ENCODE measurements around the gene GSX2. TPM values are rescaled to one million over a fixed set of nuclear protein-coding genes. Genes with fewer than 3 reads are reported as not detected.

GSX2 gene
- total RNA-seq, 1 donor from 2014 or later: not detected

DNA sequence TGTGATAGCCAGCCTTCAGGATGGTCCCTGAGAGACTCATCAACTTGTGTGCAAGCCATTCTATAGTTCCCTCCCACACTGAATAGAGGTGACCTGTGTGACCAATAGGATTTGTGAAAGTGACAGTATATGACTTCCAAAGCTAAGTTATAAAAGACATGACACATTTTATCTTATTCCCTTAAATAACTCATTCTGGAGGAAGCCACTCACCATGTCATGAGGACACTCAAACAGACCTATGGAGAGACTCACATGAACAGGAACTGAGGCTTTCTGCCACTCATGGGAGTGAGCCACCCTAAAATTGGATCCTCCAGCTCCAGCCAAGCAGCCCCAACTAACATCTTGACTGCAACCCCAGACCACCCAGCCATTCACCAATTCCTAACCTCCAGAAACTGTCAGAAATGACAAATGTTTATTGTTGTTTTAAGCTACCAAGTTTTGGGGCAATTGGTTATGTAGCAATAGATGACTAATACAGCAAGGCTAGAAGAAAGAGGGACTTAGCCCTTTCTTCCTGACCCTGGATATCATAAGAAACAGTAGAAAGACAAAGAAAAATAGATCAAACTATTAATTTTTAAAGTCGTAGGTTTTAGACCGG, 26.6 kb upstream of the GSX2 start:
- Mint-ChIP-seq H3K36me3 (ENCODE audit: low read depth) (no peaks in the 10 kb centered on the region), H3K27ac (no peak overlapping the region), H3K9me3 (no peaks in the 10 kb centered on the region), H3K4me1 (no peaks in the 10 kb centered on the region), H3K4me3 (no peak overlapping the region), H3K27me3 (peaks cover 16% of the 10 kb centered on the region)
- DNase-seq (no peak), ATAC-seq (ENCODE audit: low read depth) (no peak)
- POLR2A ChIA-PET: no interaction called here
- CTCF ChIA-PET: no interaction called here
- intact Hi-C loops (cut with micrococcal nuclease): no loop called here
- TF ChIP-seq, protein P1, sequence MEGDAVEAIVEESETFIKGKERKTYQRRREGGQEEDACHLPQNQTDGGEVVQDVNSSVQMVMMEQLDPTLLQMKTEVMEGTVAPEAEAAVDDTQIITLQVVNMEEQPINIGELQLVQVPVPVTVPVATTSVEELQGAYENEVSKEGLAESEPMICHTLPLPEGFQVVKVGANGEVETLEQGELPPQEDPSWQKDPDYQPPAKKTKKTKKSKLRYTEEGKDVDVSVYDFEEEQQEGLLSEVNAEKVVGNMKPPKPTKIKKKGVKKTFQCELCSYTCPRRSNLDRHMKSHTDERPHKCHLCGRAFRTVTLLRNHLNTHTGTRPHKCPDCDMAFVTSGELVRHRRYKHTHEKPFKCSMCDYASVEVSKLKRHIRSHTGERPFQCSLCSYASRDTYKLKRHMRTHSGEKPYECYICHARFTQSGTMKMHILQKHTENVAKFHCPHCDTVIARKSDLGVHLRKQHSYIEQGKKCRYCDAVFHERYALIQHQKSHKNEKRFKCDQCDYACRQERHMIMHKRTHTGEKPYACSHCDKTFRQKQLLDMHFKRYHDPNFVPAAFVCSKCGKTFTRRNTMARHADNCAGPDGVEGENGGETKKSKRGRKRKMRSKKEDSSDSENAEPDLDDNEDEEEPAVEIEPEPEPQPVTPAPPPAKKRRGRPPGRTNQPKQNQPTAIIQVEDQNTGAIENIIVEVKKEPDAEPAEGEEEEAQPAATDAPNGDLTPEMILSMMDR (IDR thresholded peaks at IDR 0.05): no peak

- peaks cover 13% of the 10 kb centered on the region for H3K27me3 Mint-ChIP-seq
- no peaks in the 10 kb centered on the region for H3K9me3 Mint-ChIP-seq
- POLR2A ChIA-PET: interaction anchor here (0.6 kb wide), 1 partner anchor 87 kb away, joined by 3 read pairs; no protein-coding TSS in a partner anchor
- no peak for ATAC-seq (ENCODE audit: low read depth)
- CTCF ChIA-PET: no interaction called here
- TF ChIP-seq, protein P1 (IDR thresholded peaks at IDR 0.05): no peak
- H3K27ac Mint-ChIP-seq: no peak overlapping the region
- no peaks in the 10 kb centered on the region for H3K36me3 Mint-ChIP-seq (ENCODE audit: low read depth)
- no peaks in the 10 kb centered on the region for H3K4me1 Mint-ChIP-seq
- intact Hi-C loops (cut with micrococcal nuclease): no loop called here
- no peak overlapping the region for H3K4me3 Mint-ChIP-seq
- no peak for DNase-seq
Measured at GRCh38 chr4:54074381-54074780, 25.6 kb upstream of the GSX2 start.

GRCh38 chr4:54076673-54077072, 23.3 kb upstream of the GSX2 start:
- Mint-ChIP-seq H3K9me3 (no peaks in the 10 kb centered on the region), H3K4me3 (no peak overlapping the region), H3K27me3 (peaks cover 12% of the 10 kb centered on the region), H3K4me1 (no peaks in the 10 kb centered on the region), H3K27ac (no peak overlapping the region), H3K36me3 (ENCODE audit: low read depth) (no peaks in the 10 kb centered on the region)
- POLR2A ChIA-PET: no interaction called here
- DNase-seq (no peak), ATAC-seq (ENCODE audit: low read depth) (no peak)
- intact Hi-C loops (cut with micrococcal nuclease): no loop called here
- TF ChIP-seq, protein P1 (IDR thresholded peaks at IDR 0.05): no peak
- CTCF ChIA-PET: no interaction called here

DNA sequence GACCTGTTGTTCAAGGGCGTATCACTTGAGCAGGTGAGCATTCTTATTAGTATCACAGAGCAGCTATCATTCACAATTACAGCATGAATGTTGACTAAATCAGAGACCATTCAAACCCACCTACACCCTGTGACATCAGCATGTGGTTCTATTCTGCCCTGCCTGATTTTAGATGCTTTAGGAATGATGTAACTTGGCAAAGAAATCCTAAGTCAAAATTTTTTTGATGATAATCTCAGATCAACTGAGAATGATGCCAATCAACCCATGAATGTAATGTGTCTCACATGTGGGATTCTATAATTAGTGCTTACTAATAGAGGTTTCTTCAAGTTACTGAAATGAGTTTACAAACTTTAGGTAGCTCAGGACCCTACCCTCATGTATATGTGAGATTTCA, 22.2 kb upstream of the GSX2 start:
- ChIA-PET CTCF (no interaction called here), POLR2A (no interaction called here)
- no peak overlapping the region for H3K27ac Mint-ChIP-seq
- no peaks in the 10 kb centered on the region for H3K9me3 Mint-ChIP-seq
- peaks cover 10% of the 10 kb centered on the region for H3K27me3 Mint-ChIP-seq
- H3K4me3 Mint-ChIP-seq: no peak overlapping the region
- ATAC-seq (ENCODE audit: low read depth): no peak
- TF ChIP-seq, protein P1 (IDR thresholded peaks at IDR 0.05): no peak
- no peaks in the 10 kb centered on the region for H3K36me3 Mint-ChIP-seq (ENCODE audit: low read depth)
- DNase-seq: no peak
- intact Hi-C loops (cut with micrococcal nuclease): no loop called here
- H3K4me1 Mint-ChIP-seq: no peaks in the 10 kb centered on the region

DNA sequence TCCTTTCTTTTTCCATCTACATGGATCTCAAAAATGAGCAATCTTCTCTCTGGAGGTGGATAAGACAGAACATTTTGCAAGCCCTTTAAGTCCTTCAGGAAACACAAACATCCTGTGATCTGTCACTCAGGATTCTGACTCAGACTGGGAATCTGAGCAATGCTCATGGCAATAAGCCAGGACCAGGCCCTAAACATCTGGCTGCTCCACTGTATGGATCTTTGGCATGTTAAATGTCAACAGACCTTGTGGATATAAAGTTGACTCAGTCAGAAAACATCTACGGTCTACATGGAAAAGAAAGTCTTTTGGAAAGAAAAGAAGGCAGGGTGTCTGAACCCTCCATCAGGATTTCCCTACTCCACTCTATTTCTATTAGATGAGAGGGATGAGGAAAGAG, 17.8 kb upstream of the GSX2 start:
- ChIA-PET POLR2A (no interaction called here), CTCF (no interaction called here)
- DNase-seq: no peak
- Mint-ChIP-seq H3K36me3 (ENCODE audit: low read depth) (no peaks in the 10 kb centered on the region), H3K27ac (no peak overlapping the region), H3K9me3 (no peaks in the 10 kb centered on the region), H3K27me3 (peaks cover 8% of the 10 kb centered on the region), H3K4me1 (no peaks in the 10 kb centered on the region), H3K4me3 (no peak overlapping the region)
- TF ChIP-seq, protein P1 (IDR thresholded peaks at IDR 0.05): no peak
- ATAC-seq (ENCODE audit: low read depth): no peak
- intact Hi-C loops (cut with micrococcal nuclease): no loop called here

Data from activated B cell treated with CpG ODN at 0.5 μM for 24 hours (primary cell).